Right atrium auricular region (tissue), 2 donors: Measurements from ENCODE around the gene DYRK2. TPM values are rescaled to one million over a fixed set of nuclear protein-coding genes. Genes with fewer than 3 reads are reported as not detected.
A peak's percentile ranks its signal among the peaks of the same experiment; 100 is the strongest.

Source experiments
- DNase-seq: peaks from one replicate; pipeline ENCODE4 v3.0.0-alpha.2; 2019; ENCODE audit warnings: low spot score
- H3K27ac ChIP-seq, 2 donors: fragments of 200-600 bp; sonication (generic); 1 replicate in 1 of 2; 2 replicates in 1 of 2; pipeline ENCODE4 v1.5.1; 2016 to 2019
- H3K27me3 ChIP-seq, 2 donors: fragments of 200-600 bp; sonication (generic); one replicate each; pipeline versions ENCODE4 v1.5.1 to v1.6.0; 2017 to 2019
- H3K36me3 ChIP-seq: fragments of 200-600 bp; sonication (generic); one replicate; pipeline ENCODE4 v1.5.1; 2016
- H3K4me1 ChIP-seq, 2 donors: fragments of 200-600 bp; sonication (generic); one replicate each; pipeline versions ENCODE4 v1.5.1 to v1.6.0; 2017 to 2019
- H3K4me3 ChIP-seq, 2 donors: fragments of 200-600 bp; sonication (generic); 1 replicate in 1 of 2; 2 replicates in 1 of 2; pipeline ENCODE4 v1.5.1; 2017 to 2019; ENCODE audit warnings: mild to moderate bottlenecking in 1 of 2, moderate library complexity in 1 of 2
- H3K9me3 ChIP-seq, 2 donors: fragments of 200-600 bp; sonication (generic); one replicate each; pipeline ENCODE4 v1.5.1; 2019
- total RNA-seq, 2 donors: library from RNA; depleted of rRNA; stranded (reverse); fragments of >200 nt; gene quantifications; one replicate each; pipeline ENCODE4 v1.1.0, GENCODE V29; 2016
- TF ChIP-seq, protein P1 (sequence below), 2 donors: fragments of 200-600 bp; sonication (generic); IDR thresholded peaks; one replicate each; pipeline ENCODE4 v1.5.1; 2019; ENCODE audit warnings: antibody characterized with exemption in 2 of 2

DYRK2 gene
- total RNA-seq, 2 donors from 2014 or later, result 55.1 to 86.6 TPM

DNA sequence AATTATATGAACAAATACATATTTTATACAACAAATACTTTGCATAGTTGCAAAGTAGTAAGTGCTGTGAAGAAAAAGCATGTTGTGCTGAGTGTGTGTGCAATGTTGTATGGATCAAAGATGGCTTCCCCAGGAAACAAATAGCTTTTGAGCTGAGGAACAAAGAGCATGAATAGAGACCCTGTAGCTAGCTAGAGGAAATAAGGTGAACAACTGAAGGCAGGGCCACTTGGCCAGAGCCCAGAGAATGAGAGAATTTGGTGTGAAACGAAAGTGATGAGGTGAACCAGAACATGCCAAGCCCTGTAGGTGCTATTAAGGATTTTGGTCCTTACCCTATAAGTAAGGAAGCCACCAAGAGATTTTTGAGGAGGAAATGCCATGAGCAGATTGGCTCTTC lies 17.1 kb downstream of the DYRK2 start:
- H3K9me3 ChIP-seq, result no peaks in the 10 kb centered on the region
- H3K27me3 ChIP-seq, result no peaks in the 10 kb centered on the region
- TF ChIP-seq, protein P1, sequence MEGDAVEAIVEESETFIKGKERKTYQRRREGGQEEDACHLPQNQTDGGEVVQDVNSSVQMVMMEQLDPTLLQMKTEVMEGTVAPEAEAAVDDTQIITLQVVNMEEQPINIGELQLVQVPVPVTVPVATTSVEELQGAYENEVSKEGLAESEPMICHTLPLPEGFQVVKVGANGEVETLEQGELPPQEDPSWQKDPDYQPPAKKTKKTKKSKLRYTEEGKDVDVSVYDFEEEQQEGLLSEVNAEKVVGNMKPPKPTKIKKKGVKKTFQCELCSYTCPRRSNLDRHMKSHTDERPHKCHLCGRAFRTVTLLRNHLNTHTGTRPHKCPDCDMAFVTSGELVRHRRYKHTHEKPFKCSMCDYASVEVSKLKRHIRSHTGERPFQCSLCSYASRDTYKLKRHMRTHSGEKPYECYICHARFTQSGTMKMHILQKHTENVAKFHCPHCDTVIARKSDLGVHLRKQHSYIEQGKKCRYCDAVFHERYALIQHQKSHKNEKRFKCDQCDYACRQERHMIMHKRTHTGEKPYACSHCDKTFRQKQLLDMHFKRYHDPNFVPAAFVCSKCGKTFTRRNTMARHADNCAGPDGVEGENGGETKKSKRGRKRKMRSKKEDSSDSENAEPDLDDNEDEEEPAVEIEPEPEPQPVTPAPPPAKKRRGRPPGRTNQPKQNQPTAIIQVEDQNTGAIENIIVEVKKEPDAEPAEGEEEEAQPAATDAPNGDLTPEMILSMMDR (IDR thresholded peaks at IDR 0.05), result no peak
- peaks cover 0 to 78% of the 10 kb centered on the region in 2 donors for H3K4me1 ChIP-seq
- DNase-seq, result no peak
- peak overlapping the region in 1 of 2 donors; percentile 69 for H3K27ac ChIP-seq
- no peaks in the 10 kb centered on the region for H3K36me3 ChIP-seq
- H3K4me3 ChIP-seq, result no peak overlapping the region

DNA sequence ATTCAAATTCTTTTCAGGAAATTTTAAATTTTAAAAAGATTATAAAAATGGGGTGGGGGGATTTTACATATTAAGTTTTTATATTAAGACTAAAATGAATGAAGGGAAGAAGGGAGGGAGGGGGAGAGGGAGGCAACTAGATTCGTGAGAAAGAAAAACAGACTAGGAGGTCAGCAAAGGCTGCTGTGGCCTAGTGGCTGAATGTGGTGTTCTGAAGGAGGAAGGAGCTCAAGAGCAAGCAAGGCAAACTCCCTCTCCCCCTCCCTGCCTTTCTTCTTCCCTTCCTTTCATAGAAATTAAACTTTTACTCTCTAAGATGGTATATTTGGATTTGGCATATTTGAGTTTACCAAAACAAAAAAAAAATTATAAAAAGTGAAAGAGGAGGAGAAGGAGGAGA lies 18.1 kb downstream of the DYRK2 start:
- no peaks in the 10 kb centered on the region for H3K9me3 ChIP-seq
- no peaks in the 10 kb centered on the region for H3K27me3 ChIP-seq
- TF ChIP-seq, protein P1 (IDR thresholded peaks at IDR 0.05), result no peak
- DNase-seq, result no peak
- peak overlapping the region; percentile 29 to 69 for H3K27ac ChIP-seq
- H3K4me3 ChIP-seq, result no peak overlapping the region
- no peaks in the 10 kb centered on the region for H3K36me3 ChIP-seq
- H3K4me1 ChIP-seq, result peaks cover 0 to 76% of the 10 kb centered on the region in 2 donors

DNA sequence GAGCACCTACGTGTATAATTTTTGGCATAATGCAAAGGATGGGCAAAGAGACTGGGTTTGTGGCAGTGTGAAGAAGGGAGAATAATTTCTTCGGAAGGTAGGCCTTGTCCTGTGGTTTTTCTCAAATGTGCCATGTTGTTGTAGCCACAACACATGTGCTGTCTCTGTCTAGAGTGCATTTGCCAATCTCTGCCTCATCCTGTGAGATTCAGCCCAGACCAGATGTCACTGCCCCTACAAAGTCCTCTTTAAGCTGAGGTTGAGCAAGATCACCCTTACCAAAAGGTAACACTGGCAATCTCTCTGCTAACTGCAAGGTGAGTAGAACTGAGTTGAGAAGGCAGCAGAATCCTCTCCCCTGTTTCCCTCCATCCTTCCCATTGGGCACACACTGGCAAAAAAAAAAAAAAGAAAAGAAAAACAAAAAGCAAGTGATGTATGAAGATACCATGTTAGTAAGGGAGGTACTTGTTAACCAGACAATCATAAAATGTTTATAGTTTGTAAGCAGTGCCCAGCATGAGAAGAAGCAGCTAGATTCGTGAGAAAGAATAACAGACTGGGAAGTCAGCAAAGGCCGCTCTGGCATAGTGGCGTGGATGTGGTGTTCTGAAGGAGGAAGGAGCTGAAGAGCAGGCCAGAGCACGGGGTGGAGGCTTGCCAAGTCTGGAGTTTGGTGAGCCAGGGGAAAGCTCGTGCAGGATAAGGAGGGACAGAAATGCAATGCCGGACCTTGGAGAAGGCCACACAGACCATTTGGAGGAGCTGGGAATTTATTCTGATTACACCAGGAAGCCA lies 18.9 kb downstream of the DYRK2 start:
- Histone ChIP-seq H3K4me3 (no peak overlapping the region), H3K36me3 (no peaks in the 10 kb centered on the region), H3K27ac (peak overlapping the region; percentile 29 to 69), H3K27me3 (no peaks in the 10 kb centered on the region), H3K4me1 (peaks cover 0 to 74% of the 10 kb centered on the region in 2 donors), H3K9me3 (no peaks in the 10 kb centered on the region)
- DNase-seq, result peak; percentile 78
- TF ChIP-seq, protein P1 (IDR thresholded peaks at IDR 0.05), result no peak

DNA sequence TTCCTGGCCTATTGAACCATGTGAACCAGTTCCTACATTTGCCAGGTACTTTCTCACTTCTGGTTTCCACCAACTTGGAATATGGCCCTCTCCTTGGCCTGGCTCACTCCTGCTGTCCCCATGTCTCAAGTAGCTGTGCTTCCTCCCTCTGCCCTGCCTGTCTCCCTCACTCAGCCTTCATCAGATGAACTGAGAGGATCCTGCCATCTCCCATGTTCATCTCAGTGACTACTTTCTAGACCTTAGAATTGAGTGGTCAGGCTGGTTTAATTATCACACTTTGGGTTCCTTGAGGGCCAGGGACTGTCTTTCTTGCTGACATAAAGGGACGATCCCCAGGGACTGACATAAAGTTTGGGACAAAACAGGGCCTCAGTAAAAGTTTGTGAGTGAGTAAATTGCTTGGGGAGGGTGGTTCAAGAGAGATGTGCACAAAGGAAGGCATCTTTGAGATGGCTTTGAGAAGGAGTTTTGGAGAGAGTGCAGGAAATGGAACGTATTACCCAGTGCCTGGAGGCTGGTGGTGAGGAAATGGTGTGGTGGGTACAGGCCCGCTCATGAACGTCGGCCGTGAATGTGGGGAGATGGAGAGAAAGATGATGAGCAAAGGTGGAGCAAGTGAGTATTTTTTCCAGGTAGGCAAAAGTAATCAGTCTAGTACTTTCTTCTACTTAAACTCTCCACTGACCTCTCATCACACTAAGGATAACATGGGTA lies 20.8 kb downstream of the DYRK2 start:
- H3K4me3 ChIP-seq, result no peak overlapping the region
- no peaks in the 10 kb centered on the region for H3K27me3 ChIP-seq
- H3K27ac ChIP-seq, result peak overlapping the region in 1 of 2 donors; percentile 32
- no peak for DNase-seq
- no peaks in the 10 kb centered on the region for H3K9me3 ChIP-seq
- peaks cover 9% of the 10 kb centered on the region for H3K36me3 ChIP-seq
- peaks cover 0 to 57% of the 10 kb centered on the region in 2 donors for H3K4me1 ChIP-seq
- TF ChIP-seq, protein P1 (IDR thresholded peaks at IDR 0.05), result no peak

DNA sequence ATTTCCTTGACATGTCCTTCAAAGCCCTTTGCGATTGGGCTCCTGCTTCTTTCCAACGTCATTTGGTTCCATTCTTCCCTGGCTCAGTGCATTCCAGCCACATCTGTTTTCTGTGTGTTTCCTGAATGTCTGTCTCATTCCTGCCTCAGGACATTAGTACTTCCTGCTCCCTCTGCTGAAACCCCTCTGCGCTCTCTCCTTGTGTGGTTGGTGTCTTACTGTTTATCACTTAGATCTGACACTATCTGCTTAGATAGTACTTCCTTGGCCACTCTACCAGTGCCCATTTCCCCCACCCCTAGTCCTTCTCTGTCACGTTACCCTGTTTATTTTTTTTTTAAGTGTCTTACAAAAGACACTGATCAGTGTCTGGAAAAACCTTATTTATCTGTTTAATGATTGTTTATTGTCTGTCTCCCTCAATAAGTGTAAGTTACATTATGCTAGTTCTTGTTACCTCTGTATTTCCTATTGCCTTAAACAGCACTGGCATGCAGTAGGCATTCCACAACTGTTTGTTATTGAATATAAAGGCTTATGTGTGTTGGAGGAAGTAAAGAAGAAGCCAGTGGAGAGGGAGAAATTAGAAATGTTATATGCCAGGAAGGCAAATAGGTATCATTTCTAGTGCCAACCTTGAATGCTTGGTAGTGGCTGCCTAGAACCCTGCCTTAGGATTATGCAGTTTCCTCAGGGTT lies 21.5 kb downstream of the DYRK2 start:
- H3K9me3 ChIP-seq, result no peaks in the 10 kb centered on the region
- H3K27me3 ChIP-seq, result no peaks in the 10 kb centered on the region
- peaks cover 0 to 53% of the 10 kb centered on the region in 2 donors for H3K4me1 ChIP-seq
- TF ChIP-seq, protein P1 (IDR thresholded peaks at IDR 0.05), result no peak
- peaks cover 9% of the 10 kb centered on the region for H3K36me3 ChIP-seq
- peak overlapping the region in 1 of 2 donors; percentile 75 for H3K27ac ChIP-seq
- no peak for DNase-seq
- H3K4me3 ChIP-seq, result no peak overlapping the region
